Right ventricle myocardium superior (tissue), 1 donor: Measurements from ENCODE around the gene ATP2C1. TPM values are rescaled to one million over a fixed set of nuclear protein-coding genes. Genes with fewer than 3 reads are reported as not detected.

Experiments
- total RNA-seq: library from RNA; stranded (reverse); fragmentation: NEBNext Ultra II Directional; extraction: Animal tissue kit (Norgen Biotek cat#: 25700); gene quantifications from one replicate; pipeline ENCODE4 v1.2.1, GENCODE V29; 2021
- donor health status: DM: no; HTN: yes; CAD: no; lungs with severe emphysema.

Gene ATP2C1
- total RNA-seq, 1 donor from 2014 or later, result 54.9 TPM

Other genes starting within 250 kb of the ATP2C1 start
- 10.9 TPM for gene PIK3R4, start 147.3 kb upstream of the ATP2C1 start, total RNA-seq
- gene ASTE1, start 132.7 kb downstream of the ATP2C1 start, total RNA-seq, result 3.0 TPM
- 1.3 TPM for gene NEK11, start 132.8 kb downstream of the ATP2C1 start, total RNA-seq